Endothelial cell of umbilical vein (primary cell): Measurements from ENCODE around the gene BMP10.

Experiments
- CTCF ChIP-seq, 2 donors: IDR thresholded peaks; 1 replicate in 1 of 2; 2 replicates in 1 of 2; pipeline ENCODE4 v1.5.1; 2011; ENCODE audit warnings: low read length in 2 of 2, mild to moderate bottlenecking in 2 of 2, moderate library complexity in 2 of 2, control low read depth in 1 of 2, inconsistent platforms in 1 of 2, low read depth in 1 of 2; ENCODE audit not compliant: insufficient read depth in 1 of 2; ENCODE audit errors: extremely low read depth in 1 of 2
- EZH2 ChIP-seq: IDR thresholded peaks from 2 replicates; pipeline ENCODE4 v1.6.1; 2012; ENCODE audit warnings: borderline replicate concordance, low read depth, mild to moderate bottlenecking, moderate library complexity, low read length, inconsistent platforms; ENCODE audit not compliant: severe bottlenecking
- POLR2A ChIP-seq: IDR thresholded peaks from 2 replicates; pipeline ENCODE4 v1.6.1; 2012; ENCODE audit warnings: low read depth, mild to moderate bottlenecking, control low read depth, low read length
- POLR2AphosphoS5 ChIP-seq: IDR thresholded peaks from 2 replicates; pipeline ENCODE4 v1.6.1; 2012; ENCODE audit warnings: low read depth, mild to moderate bottlenecking, control low read depth, low read length, moderate library complexity; ENCODE audit not compliant: insufficient read depth

GRCh38 chr2:68918497-68918896, 47.3 kb upstream of the BMP10 start:
- TF ChIP-seq CTCF (IDR thresholded peaks at IDR 0.05; ENCODE audit: extremely low read depth in 1 of 2, insufficient read depth in 1 of 2, low read depth in 1 of 2, low read length in 2 of 2): no peak
- no peak for TF ChIP-seq POLR2AphosphoS5
- TF ChIP-seq EZH2: no peak
- TF ChIP-seq POLR2A: no peak
